ENCODE results near the gene TRAF3. TPM values are rescaled to one million over a fixed set of nuclear protein-coding genes. Genes with fewer than 3 reads are reported as not detected.

TRAF3 gene
- polyA plus RNA-seq, 1 experiment, result 20.1 TPM

GRCh38 chr14:102807013-102807406 lies 29.8 kb downstream of the TRAF3 start:
- CTCF ChIA-PET, result interaction anchor here (0.9 kb wide), 2 partner anchors 11 to 22 kb away, joined by 3 read pairs; no protein-coding TSS in a partner anchor

GRCh38 chr14:102809870-102810269 lies 32.6 kb downstream of the TRAF3 start:
- CTCF ChIA-PET, result no interaction called here
- Histone ChIP-seq H3K27me3 (ENCODE audit: control insufficient read depth, insufficient read depth, low read length) (no peaks in the 10 kb centered on the region), H3K4me3 (ENCODE audit: low read depth, low read length) (no peak overlapping the region), H3K36me3 (ENCODE audit: control insufficient read depth, insufficient read depth, low read length) (no peaks in the 10 kb centered on the region)
- POLR2A ChIA-PET, result no interaction called here
- no peak for TF ChIP-seq CTCF (IDR thresholded peaks at IDR 0.05; ENCODE audit: insufficient read depth, low read depth, low read length)
- DNase-seq (ENCODE audit: low read depth), result no peak

More at GRCh38 chr14:102807013-102807406, 29.8 kb downstream of the TRAF3 start:
- POLR2A ChIA-PET, result no interaction called here
- Histone ChIP-seq H3K4me3 (ENCODE audit: low read depth, low read length) (no peak overlapping the region), H3K36me3 (ENCODE audit: control insufficient read depth, insufficient read depth, low read length) (no peaks in the 10 kb centered on the region), H3K27me3 (ENCODE audit: control insufficient read depth, insufficient read depth, low read length) (no peaks in the 10 kb centered on the region)
- no peak for TF ChIP-seq CTCF (IDR thresholded peaks at IDR 0.05; ENCODE audit: insufficient read depth, low read depth, low read length)
- DNase-seq (ENCODE audit: low read depth), result no peak

- DNase-seq (ENCODE audit: low read depth), result no peak
- TF ChIP-seq CTCF (IDR thresholded peaks at IDR 0.05; ENCODE audit: insufficient read depth, low read depth, low read length), result no peak
- no peaks in the 10 kb centered on the region for H3K36me3 ChIP-seq (ENCODE audit: control insufficient read depth, insufficient read depth, low read length)
- CTCF ChIA-PET, result no interaction called here
- H3K27me3 ChIP-seq (ENCODE audit: control insufficient read depth, insufficient read depth, low read length), result no peaks in the 10 kb centered on the region
- H3K4me3 ChIP-seq (ENCODE audit: low read depth, low read length), result no peak overlapping the region
- POLR2A ChIA-PET, result no interaction called here
These were observed 33.3 kb downstream of the TRAF3 start for GRCh38 chr14:102810523-102810922.

GRCh38 chr14:102811254-102811963 lies 34.2 kb downstream of the TRAF3 start:
- H3K27me3 ChIP-seq (ENCODE audit: control insufficient read depth, insufficient read depth, low read length), result no peaks in the 10 kb centered on the region
- no peak for DNase-seq (ENCODE audit: low read depth)
- no peak overlapping the region for H3K4me3 ChIP-seq (ENCODE audit: low read depth, low read length)
- ChIA-PET CTCF (interaction anchor here (0.7 kb wide), 1 partner anchor 615 kb away, joined by 3 read pairs; no protein-coding TSS in a partner anchor), POLR2A (no interaction called here)
- TF ChIP-seq CTCF (IDR thresholded peaks at IDR 0.05; ENCODE audit: insufficient read depth, low read depth, low read length), result no peak
- no peaks in the 10 kb centered on the region for H3K36me3 ChIP-seq (ENCODE audit: control insufficient read depth, insufficient read depth, low read length)

- no peak for DNase-seq (ENCODE audit: low read depth)
- CTCF ChIA-PET, result no interaction called here
- Histone ChIP-seq H3K27me3 (ENCODE audit: control insufficient read depth, insufficient read depth, low read length) (no peaks in the 10 kb centered on the region), H3K36me3 (ENCODE audit: control insufficient read depth, insufficient read depth, low read length) (no peaks in the 10 kb centered on the region), H3K4me3 (ENCODE audit: low read depth, low read length) (no peak overlapping the region)
- TF ChIP-seq CTCF (IDR thresholded peaks at IDR 0.05; ENCODE audit: insufficient read depth, low read depth, low read length), result no peak
- POLR2A ChIA-PET, result no interaction called here
These were observed 34.7 kb downstream of the TRAF3 start for GRCh38 chr14:102811971-102812370.

Measured in BJ (cell line).